HEK293 (cell line): ENCODE data around the gene GPC2.

Source experiments
- BCL11B ChIP-seq: fragments of 450-650 bp; formaldehyde crosslinking; IDR thresholded peaks from 2 replicates; pipeline ENCODE4 v1.5.1; 2016; ENCODE audit warnings: low read depth, missing biosample characterization, missing genetic modification characterization
- GLIS1 ChIP-seq: fragments of 450-650 bp; formaldehyde crosslinking; IDR thresholded peaks from 2 replicates; pipeline ENCODE4 v1.5.1; 2016; ENCODE audit warnings: missing biosample characterization, missing genetic modification characterization
- GLIS2 ChIP-seq: fragments of 450-650 bp; formaldehyde crosslinking; IDR thresholded peaks from 2 replicates; pipeline ENCODE4 v1.5.1; 2016; ENCODE audit warnings: missing biosample characterization, missing genetic modification characterization
- KLF16 ChIP-seq: fragments of 450-650 bp; formaldehyde crosslinking; IDR thresholded peaks from 2 replicates; pipeline ENCODE4 v1.5.1; 2017; ENCODE audit warnings: missing biosample characterization, missing genetic modification characterization
- KLF8 ChIP-seq: fragments of 450-650 bp; formaldehyde crosslinking; IDR thresholded peaks from 2 replicates; pipeline ENCODE4 v1.5.1; 2016; ENCODE audit warnings: missing biosample characterization, missing genetic modification characterization
- MZF1 ChIP-seq: fragments of 450-650 bp; formaldehyde crosslinking; IDR thresholded peaks from 2 replicates; pipeline ENCODE4 v1.5.1; 2017; ENCODE audit warnings: missing biosample characterization, missing genetic modification characterization, borderline replicate concordance
- OSR2 ChIP-seq: fragments of 450-650 bp; formaldehyde crosslinking; IDR thresholded peaks from 2 replicates; pipeline ENCODE4 v1.5.1; 2016; ENCODE audit warnings: missing biosample characterization, missing genetic modification characterization
- SP3 ChIP-seq: fragments of 450-650 bp; formaldehyde crosslinking; IDR thresholded peaks from 2 replicates; pipeline ENCODE4 v1.5.1; 2016; ENCODE audit warnings: missing biosample characterization, missing genetic modification characterization
- TRIM28 ChIP-seq: IDR thresholded peaks from 2 replicates; pipeline ENCODE4 v1.6.1; 2011; ENCODE audit warnings: low read length, control low read depth, borderline replicate concordance
- WT1 ChIP-seq: fragments of 450-650 bp; formaldehyde crosslinking; IDR thresholded peaks from 2 replicates; pipeline ENCODE4 v1.5.1; 2016; ENCODE audit warnings: missing biosample characterization, missing genetic modification characterization
- ZFP3 ChIP-seq: fragments of 450-650 bp; formaldehyde crosslinking; IDR thresholded peaks from 2 replicates; pipeline ENCODE4 v1.5.1; 2016; ENCODE audit warnings: low read depth, missing biosample characterization, missing genetic modification characterization
- ZNF112 ChIP-seq: fragments of 450-650 bp; formaldehyde crosslinking; IDR thresholded peaks from 2 replicates; pipeline ENCODE4 v1.5.0; 2017; ENCODE audit warnings: missing biosample characterization, missing genetic modification characterization
- ZNF202 ChIP-seq: fragments of 450-650 bp; formaldehyde crosslinking; IDR thresholded peaks from 2 replicates; pipeline ENCODE4 v1.5.1; 2016; ENCODE audit warnings: missing biosample characterization, missing genetic modification characterization, borderline replicate concordance
- ZNF221 ChIP-seq: fragments of 450-650 bp; formaldehyde crosslinking; IDR thresholded peaks from 2 replicates; pipeline ENCODE4 v1.5.1; 2017; ENCODE audit warnings: missing biosample characterization, missing genetic modification characterization, borderline replicate concordance
- ZNF302 ChIP-seq: fragments of 450-650 bp; formaldehyde crosslinking; IDR thresholded peaks from 2 replicates; pipeline ENCODE4 v1.5.1; 2016; ENCODE audit warnings: missing biosample characterization, missing genetic modification characterization, low read depth
- ZNF335 ChIP-seq: fragments of 450-650 bp; formaldehyde crosslinking; conservative IDR thresholded peaks from 2 replicates; pipeline ENCODE4 v1.5.1; 2016; ENCODE audit warnings: missing biosample characterization, missing genetic modification characterization
- ZNF366 ChIP-seq: fragments of 450-650 bp; formaldehyde crosslinking; conservative IDR thresholded peaks from 2 replicates; pipeline ENCODE4 v1.5.1; 2016; ENCODE audit warnings: missing biosample characterization, missing genetic modification characterization
- ZNF394 ChIP-seq: fragments of 450-650 bp; formaldehyde crosslinking; IDR thresholded peaks from 2 replicates; pipeline ENCODE4 v1.5.1; 2016; ENCODE audit warnings: missing biosample characterization, missing genetic modification characterization, mild to moderate bottlenecking, moderate library complexity, borderline replicate concordance
- ZNF423 ChIP-seq: fragments of 450-650 bp; formaldehyde crosslinking; IDR thresholded peaks from 2 replicates; pipeline ENCODE4 v1.5.1; 2016; ENCODE audit warnings: missing biosample characterization, missing genetic modification characterization
- ZNF501 ChIP-seq: fragments of 450-650 bp; formaldehyde crosslinking; IDR thresholded peaks from 2 replicates; pipeline ENCODE4 v1.5.1; 2016; ENCODE audit warnings: missing biosample characterization, missing genetic modification characterization
- ZNF521 ChIP-seq: fragments of 450-650 bp; formaldehyde crosslinking; IDR thresholded peaks from 2 replicates; pipeline ENCODE4 v1.5.1; 2017; ENCODE audit warnings: missing biosample characterization, mild to moderate bottlenecking, missing genetic modification characterization
- ZNF600 ChIP-seq: fragments of 450-650 bp; formaldehyde crosslinking; IDR thresholded peaks from 2 replicates; pipeline ENCODE4 v1.5.1; 2016; ENCODE audit warnings: missing biosample characterization, missing genetic modification characterization
- ZNF621 ChIP-seq: fragments of 450-650 bp; formaldehyde crosslinking; IDR thresholded peaks from 2 replicates; pipeline ENCODE4 v1.5.1; 2017; ENCODE audit warnings: missing biosample characterization, missing genetic modification characterization
- ZNF624 ChIP-seq: fragments of 450-650 bp; formaldehyde crosslinking; IDR thresholded peaks from 2 replicates; pipeline ENCODE4 v1.5.1; 2017; ENCODE audit warnings: missing biosample characterization, missing genetic modification characterization
- ZNF664 ChIP-seq: fragments of 450-650 bp; formaldehyde crosslinking; IDR thresholded peaks from 2 replicates; pipeline ENCODE4 v1.5.1; 2016; ENCODE audit warnings: missing biosample characterization, missing genetic modification characterization
- ZNF791 ChIP-seq: fragments of 450-650 bp; formaldehyde crosslinking; IDR thresholded peaks from 2 replicates; pipeline ENCODE4 v1.5.1; 2016; ENCODE audit warnings: missing biosample characterization, missing genetic modification characterization
- ZNF830 ChIP-seq: fragments of 450-650 bp; IDR thresholded peaks from 2 replicates; pipeline ENCODE4 v1.5.0; 2018; ENCODE audit warnings: missing biosample characterization, missing genetic modification characterization, low read depth, mild to moderate bottlenecking, moderate library complexity
- ZNF837 ChIP-seq: fragments of 450-650 bp; formaldehyde crosslinking; IDR thresholded peaks from 2 replicates; pipeline ENCODE4 v1.5.1; 2016; ENCODE audit warnings: missing biosample characterization, missing genetic modification characterization
- ZSCAN30 ChIP-seq: fragments of 450-650 bp; IDR thresholded peaks from 2 replicates; pipeline ENCODE4 v1.5.1; 2018; ENCODE audit warnings: missing biosample characterization, mild to moderate bottlenecking, missing genetic modification characterization, moderate library complexity
- TF ChIP-seq, protein P1 (sequence below): IDR thresholded peaks from 2 replicates; pipeline ENCODE4 v1.6.1; 2011; ENCODE audit warnings: mild to moderate bottlenecking, low read depth, low read length, borderline replicate concordance
- TF ChIP-seq, protein P2 (sequence below): fragments of 450-650 bp; formaldehyde crosslinking; IDR thresholded peaks from 2 replicates; pipeline ENCODE4 v1.5.1; 2016; ENCODE audit warnings: missing biosample characterization, missing genetic modification characterization
- TF ChIP-seq, protein P3 (sequence below): fragments of 450-650 bp; formaldehyde crosslinking; IDR thresholded peaks from 2 replicates; pipeline ENCODE4 v1.5.1; 2016; ENCODE audit warnings: missing biosample characterization, missing genetic modification characterization
- TF ChIP-seq, protein P4 (sequence below): fragments of 450-650 bp; formaldehyde crosslinking; IDR thresholded peaks from 2 replicates; pipeline ENCODE4 v1.5.1; 2016; ENCODE audit warnings: missing biosample characterization, missing genetic modification characterization

Gene GPC2

DNA sequence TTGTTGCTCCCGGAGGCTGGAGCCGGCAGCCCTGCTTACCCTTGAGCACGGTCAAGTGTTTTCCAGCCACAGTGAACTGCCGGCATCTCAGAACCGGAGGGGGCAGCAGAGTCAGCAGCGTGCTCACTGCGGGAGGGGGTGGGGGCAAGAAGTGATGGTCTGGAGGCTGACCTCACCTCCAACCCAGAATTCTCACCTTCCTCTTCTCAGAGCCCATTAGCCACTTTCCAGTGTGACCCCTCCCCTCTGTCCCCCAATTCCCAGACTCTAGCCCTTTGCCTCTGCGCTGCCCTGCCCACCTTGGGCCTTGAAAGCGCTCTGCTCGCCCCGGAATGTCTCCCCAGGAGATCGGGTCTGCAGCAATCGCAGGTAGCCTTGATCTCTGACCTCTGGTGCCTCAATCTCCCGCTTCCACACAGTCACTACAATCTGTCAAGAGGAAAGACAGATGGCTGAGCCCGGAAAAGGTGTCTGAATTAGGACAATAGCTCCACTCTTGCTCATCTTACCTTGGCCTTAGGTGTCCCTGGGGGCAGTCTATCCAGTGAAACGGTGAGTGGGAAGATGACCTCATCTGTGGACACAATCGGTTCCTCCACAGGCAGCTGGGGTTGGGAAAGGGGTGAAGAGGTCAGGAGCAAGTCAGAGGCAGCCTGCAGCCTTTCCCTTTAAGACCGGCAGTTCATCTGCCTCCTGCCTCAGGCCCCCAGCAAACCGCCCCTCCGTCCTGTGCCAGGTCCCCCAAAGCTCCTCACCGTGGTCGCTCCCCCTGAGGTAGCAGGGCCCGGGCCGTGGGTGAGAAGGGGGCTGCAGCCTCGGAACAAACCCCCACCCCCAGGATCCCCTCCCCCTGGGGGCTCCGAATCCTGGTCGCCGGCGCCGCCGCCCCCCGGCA is 19.6 kb downstream of the GPC2 start (continued):
- TF ChIP-seq ZNF837 (tag by site-specific recombination) (no peak), ZNF112 (no peak), OSR2 (no peak; the same call in 1 of the 2 replicates), ZNF202 (tag by site-specific recombination) (no peak), ZNF621 (tag by site-specific recombination) (no peak), ZNF394 (tag by site-specific recombination) (peak; percentile 14; the same call in 1 of the 2 replicates), MZF1 (tag by site-specific recombination) (no peak), KLF8 (tag by site-specific recombination) (no peak; the same call in 1 of the 2 replicates), SP3 (no peak), ZNF624 (tag by site-specific recombination) (no peak), GLIS2 (tag by site-specific recombination) (peak; percentile 78), GLIS1 (peak; percentile 67), KLF16 (tag by site-specific recombination) (no peak), ZNF302 (tag by site-specific recombination) (no peak), ZNF664 (tag by site-specific recombination) (no peak), ZNF423 (no peak), ZFP3 (tag by site-specific recombination) (no peak), ZNF791 (no peak), TRIM28 (no peak), BCL11B (peak; percentile 61; the same call in 1 of the 2 replicates), ZNF600 (tag by site-specific recombination) (0 out of 2 replicates have a peak, but pooled peaks have one; percentile 57), ZNF501 (tag by site-specific recombination) (no peak), WT1 (no peak; the same call in 1 of the 2 replicates), ZNF521 (tag by site-specific recombination) (no peak), ZNF221 (no peak), ZNF335 (tag by site-specific recombination) (peak; percentile 94), ZSCAN30 (tag by site-specific recombination) (no peak), ZNF830 (no peak), ZNF366 (tag by site-specific recombination) (peak; percentile 66)
- TF ChIP-seq, protein P1, sequence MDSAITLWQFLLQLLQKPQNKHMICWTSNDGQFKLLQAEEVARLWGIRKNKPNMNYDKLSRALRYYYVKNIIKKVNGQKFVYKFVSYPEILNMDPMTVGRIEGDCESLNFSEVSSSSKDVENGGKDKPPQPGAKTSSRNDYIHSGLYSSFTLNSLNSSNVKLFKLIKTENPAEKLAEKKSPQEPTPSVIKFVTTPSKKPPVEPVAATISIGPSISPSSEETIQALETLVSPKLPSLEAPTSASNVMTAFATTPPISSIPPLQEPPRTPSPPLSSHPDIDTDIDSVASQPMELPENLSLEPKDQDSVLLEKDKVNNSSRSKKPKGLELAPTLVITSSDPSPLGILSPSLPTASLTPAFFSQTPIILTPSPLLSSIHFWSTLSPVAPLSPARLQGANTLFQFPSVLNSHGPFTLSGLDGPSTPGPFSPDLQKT = no peak
- TF ChIP-seq, protein P2, sequence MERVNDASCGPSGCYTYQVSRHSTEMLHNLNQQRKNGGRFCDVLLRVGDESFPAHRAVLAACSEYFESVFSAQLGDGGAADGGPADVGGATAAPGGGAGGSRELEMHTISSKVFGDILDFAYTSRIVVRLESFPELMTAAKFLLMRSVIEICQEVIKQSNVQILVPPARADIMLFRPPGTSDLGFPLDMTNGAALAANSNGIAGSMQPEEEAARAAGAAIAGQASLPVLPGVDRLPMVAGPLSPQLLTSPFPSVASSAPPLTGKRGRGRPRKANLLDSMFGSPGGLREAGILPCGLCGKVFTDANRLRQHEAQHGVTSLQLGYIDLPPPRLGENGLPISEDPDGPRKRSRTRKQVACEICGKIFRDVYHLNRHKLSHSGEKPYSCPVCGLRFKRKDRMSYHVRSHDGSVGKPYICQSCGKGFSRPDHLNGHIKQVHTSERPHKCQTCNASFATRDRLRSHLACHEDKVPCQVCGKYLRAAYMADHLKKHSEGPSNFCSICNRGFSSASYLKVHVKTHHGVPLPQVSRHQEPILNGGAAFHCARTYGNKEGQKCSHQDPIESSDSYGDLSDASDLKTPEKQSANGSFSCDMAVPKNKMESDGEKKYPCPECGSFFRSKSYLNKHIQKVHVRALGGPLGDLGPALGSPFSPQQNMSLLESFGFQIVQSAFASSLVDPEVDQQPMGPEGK (tag by site-specific recombination) = peak; percentile 73
- TF ChIP-seq, protein P3, sequence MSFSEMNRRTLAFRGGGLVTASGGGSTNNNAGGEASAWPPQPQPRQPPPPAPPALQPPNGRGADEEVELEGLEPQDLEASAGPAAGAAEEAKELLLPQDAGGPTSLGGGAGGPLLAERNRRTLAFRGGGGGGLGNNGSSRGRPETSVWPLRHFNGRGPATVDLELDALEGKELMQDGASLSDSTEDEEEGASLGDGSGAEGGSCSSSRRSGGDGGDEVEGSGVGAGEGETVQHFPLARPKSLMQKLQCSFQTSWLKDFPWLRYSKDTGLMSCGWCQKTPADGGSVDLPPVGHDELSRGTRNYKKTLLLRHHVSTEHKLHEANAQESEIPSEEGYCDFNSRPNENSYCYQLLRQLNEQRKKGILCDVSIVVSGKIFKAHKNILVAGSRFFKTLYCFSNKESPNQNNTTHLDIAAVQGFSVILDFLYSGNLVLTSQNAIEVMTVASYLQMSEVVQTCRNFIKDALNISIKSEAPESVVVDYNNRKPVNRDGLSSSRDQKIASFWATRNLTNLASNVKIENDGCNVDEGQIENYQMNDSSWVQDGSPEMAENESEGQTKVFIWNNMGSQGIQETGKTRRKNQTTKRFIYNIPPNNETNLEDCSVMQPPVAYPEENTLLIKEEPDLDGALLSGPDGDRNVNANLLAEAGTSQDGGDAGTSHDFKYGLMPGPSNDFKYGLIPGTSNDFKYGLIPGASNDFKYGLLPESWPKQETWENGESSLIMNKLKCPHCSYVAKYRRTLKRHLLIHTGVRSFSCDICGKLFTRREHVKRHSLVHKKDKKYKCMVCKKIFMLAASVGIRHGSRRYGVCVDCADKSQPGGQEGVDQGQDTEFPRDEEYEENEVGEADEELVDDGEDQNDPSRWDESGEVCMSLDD (tag by site-specific recombination) = peak; percentile 29; the same call in 1 of the 2 replicates
- TF ChIP-seq, protein P4, sequence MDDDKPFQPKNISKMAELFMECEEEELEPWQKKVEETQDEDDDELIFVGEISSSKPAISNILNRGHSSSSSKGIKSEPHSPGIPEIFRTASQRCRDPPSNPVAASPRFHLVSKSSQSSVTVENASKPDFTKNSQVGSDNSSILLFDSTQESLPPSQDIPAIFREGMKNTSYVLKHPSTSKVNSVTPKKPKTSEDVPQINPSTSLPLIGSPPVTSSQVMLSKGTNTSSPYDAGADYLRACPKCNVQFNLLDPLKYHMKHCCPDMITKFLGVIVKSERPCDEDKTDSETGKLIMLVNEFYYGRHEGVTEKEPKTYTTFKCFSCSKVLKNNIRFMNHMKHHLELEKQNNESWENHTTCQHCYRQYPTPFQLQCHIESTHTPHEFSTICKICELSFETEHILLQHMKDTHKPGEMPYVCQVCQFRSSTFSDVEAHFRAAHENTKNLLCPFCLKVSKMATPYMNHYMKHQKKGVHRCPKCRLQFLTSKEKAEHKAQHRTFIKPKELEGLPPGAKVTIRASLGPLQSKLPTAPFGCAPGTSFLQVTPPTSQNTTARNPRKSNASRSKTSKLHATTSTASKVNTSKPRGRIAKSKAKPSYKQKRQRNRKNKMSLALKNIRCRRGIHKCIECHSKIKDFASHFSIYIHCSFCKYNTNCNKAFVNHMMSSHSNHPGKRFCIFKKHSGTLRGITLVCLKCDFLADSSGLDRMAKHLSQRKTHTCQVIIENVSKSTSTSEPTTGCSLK (tag by site-specific recombination) = no peak
